AG04450 (cell line): ENCODE measurements around the gene RFPL3. TPM values are rescaled to one million over a fixed set of nuclear protein-coding genes. Genes with fewer than 3 reads are reported as not detected.

Source experiments
- CTCF ChIA-PET: fragments of 300-600, 350-600 bp; formaldehyde crosslinking; extraction: SDS; loops from one replicate; lab custom pipeline; 2022; ENCODE audit warnings: antibody characterized with exemption, inconsistent platforms; lab: Charles Lee
- POLR2A ChIA-PET: fragments of 350-600 bp; formaldehyde crosslinking; extraction: SDS; loops from one replicate; lab custom pipeline; 2021; ENCODE audit warnings: antibody characterized with exemption, inconsistent platforms; lab: Yijun Ruan, JAX
- DNase-seq: peaks from one replicate; pipeline ENCODE4 v3.0.0-alpha.2; 2011; ENCODE audit warnings: low read depth, low spot score
- H3K27ac ChIP-seq: one replicate; pipeline ENCODE4 v1.5.1; 2012; ENCODE audit warnings: low read depth, low read length, control low read depth
- H3K27me3 ChIP-seq: one replicate; pipeline ENCODE4 v1.6.0; 2012; ENCODE audit warnings: low read length; ENCODE audit not compliant: control insufficient read depth, insufficient read depth
- H3K4me3 ChIP-seq: 2 replicates; pipeline ENCODE4 v1.5.1; 2011; ENCODE audit warnings: mild to moderate bottlenecking, low read depth, low read length, control low read depth
- H3K9me3 ChIP-seq: 2 replicates; pipeline ENCODE4 v1.5.1; 2012; ENCODE audit warnings: low read length; ENCODE audit not compliant: control insufficient read depth, insufficient read depth
- polyA plus RNA-seq: library from polyadenylated mRNA; depleted of rRNA; stranded (reverse); fragments of >200 nt; gene quantifications from 2 replicates; pipeline ENCODE4 v1.2.3, GENCODE V29; 2011
- TF ChIP-seq, protein P1 (sequence below): IDR thresholded peaks from 2 replicates; pipeline ENCODE4 v1.5.1; 2011; ENCODE audit warnings: low read depth, low read length, control low read depth, inconsistent platforms

RFPL3 gene
- polyA plus RNA-seq, 1 experiment = not detected

DNA sequence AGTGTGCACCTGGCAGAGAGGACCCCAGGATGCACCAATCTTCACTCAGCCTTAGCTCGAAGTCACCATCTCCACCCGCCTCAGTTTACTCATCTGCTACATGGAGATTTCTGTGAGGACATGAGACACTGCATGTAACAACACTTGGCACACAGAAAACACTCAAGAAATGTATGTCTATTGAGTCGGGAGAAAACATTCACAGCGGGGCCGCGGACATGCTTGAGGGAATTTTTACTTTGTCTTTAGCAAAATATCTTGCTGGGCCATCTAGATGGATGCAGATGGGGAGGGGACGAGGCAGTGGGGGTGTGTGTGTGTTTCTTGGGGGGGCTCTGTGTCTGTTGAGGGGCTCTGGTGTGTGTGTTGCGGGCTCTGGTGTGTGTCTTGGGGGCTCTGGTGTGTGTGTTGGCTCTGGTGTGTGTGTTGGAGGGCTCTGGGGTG, 28.4 kb upstream of the RFPL3 start:
- DNase-seq = no peak
- Histone ChIP-seq H3K27me3 (no peaks in the 10 kb centered on the region), H3K27ac (no peak overlapping the region), H3K4me3 (no peak overlapping the region), H3K9me3 (no peaks in the 10 kb centered on the region)
- TF ChIP-seq, protein P1, sequence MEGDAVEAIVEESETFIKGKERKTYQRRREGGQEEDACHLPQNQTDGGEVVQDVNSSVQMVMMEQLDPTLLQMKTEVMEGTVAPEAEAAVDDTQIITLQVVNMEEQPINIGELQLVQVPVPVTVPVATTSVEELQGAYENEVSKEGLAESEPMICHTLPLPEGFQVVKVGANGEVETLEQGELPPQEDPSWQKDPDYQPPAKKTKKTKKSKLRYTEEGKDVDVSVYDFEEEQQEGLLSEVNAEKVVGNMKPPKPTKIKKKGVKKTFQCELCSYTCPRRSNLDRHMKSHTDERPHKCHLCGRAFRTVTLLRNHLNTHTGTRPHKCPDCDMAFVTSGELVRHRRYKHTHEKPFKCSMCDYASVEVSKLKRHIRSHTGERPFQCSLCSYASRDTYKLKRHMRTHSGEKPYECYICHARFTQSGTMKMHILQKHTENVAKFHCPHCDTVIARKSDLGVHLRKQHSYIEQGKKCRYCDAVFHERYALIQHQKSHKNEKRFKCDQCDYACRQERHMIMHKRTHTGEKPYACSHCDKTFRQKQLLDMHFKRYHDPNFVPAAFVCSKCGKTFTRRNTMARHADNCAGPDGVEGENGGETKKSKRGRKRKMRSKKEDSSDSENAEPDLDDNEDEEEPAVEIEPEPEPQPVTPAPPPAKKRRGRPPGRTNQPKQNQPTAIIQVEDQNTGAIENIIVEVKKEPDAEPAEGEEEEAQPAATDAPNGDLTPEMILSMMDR = no peak
- ChIA-PET POLR2A (no interaction called here), CTCF (no interaction called here)

DNA sequence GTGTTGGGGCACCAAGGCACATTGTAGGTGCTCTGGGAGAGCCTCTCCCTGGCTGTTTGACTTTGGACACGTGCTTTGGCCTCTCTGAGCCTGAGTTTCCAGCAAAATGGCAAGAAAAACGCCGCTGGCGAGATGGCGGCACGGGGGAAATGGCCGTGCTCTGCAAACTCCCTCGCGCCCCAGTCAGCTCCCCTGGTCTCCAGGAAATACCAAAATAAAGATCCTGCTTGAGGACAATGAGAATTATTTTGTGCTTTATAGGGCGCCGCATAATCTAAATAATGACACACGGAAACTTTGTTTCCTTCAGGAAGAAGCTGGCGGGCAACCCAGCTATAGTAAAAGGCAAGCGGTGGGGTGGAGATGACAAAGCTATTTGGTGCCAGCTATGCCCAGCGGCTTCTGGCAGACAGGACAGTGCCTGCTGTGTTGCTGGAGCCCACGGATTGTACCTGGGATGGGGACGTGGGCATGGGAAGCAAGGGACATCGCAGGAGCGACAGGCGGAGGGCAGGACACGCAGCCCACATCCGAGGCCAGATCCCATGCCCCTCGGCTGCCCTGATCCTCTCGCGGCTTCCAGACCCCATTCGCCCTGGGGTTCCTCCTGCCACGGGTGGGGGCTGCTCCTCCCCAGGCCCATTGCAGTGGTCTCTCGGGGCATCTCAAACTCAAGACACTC, 26.3 kb upstream of the RFPL3 start:
- Histone ChIP-seq H3K4me3 (no peak overlapping the region), H3K9me3 (no peaks in the 10 kb centered on the region), H3K27ac (no peak overlapping the region), H3K27me3 (no peaks in the 10 kb centered on the region)
- TF ChIP-seq, protein P1 = no peak
- POLR2A ChIA-PET = no interaction called here
- CTCF ChIA-PET = no interaction called here
- no peak for DNase-seq

DNA sequence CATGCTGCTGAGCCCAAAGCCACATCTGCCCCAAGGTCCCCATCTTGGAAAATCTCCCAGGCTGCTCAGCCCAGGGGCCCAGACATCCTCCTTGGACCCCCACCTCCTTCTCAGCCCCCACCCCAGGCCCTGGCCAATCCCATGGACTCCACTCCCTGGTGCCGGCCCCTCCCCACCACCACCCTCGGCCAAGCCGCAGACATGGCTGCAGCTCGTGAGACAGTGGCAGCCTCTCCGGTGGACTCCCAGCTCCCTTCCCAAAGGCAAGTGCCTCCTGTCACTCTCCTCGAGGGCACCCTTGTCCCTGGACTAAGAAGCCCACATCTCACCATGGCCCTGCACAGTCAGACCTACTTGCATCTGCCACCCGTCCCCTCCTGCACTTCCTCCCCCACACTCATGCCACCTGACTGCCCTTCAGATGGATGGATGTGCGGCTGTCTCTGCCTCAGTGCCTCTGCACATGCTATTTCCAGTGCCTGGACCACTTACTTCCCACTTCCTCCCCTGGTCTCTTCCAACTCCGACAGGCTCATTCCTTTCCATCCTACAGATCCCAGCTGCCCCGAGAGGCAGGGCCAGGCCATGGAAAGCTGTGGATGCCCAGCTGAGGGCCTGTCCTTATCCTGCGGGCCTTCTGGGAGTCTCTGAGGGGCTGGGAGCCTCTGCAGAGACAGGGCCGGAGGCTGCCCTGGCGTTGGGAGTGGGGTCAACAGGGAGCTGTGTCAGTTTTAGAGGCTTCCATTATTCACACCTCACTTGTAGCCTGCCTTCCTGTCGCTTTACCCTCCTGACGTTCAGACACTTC, 25.5 kb upstream of the RFPL3 start:
- DNase-seq = no peak
- POLR2A ChIA-PET = no interaction called here
- CTCF ChIA-PET = no interaction called here

DNA sequence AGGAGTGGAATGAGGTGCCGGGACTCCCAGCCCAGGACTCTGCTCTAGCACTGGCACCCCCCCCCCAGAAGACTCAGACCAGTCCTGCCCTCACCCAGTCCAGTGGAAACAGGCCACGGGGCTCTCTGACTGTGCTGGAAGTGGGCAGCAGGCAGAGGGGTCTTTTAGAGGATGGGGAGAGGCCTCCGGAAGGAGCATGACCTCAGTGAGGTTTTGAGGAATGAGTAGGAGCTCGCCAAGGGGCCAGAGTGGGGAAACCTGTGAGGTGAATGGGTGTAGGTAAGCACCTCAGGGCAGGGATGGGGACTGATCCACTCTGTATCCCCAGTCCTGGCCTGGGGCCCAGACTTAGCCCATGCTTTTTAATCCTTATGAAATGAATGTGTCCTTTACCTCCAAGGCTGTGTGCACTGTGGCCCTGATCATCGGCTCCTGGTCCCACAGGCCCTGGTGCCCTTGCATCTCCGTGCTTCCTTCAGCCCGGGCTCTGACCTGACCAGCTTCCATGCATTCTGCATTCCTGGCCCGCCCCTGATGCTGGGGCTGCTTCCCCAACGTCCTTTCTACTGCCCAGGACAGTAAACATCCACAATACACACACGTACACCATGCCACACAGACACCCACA, 24.4 kb upstream of the RFPL3 start:
- H3K9me3 ChIP-seq = no peaks in the 10 kb centered on the region
- H3K27ac ChIP-seq = no peak overlapping the region
- no peak for DNase-seq
- H3K4me3 ChIP-seq = no peak overlapping the region
- CTCF ChIA-PET = no interaction called here
- POLR2A ChIA-PET = no interaction called here
- TF ChIP-seq, protein P1 = no peak
- no peaks in the 10 kb centered on the region for H3K27me3 ChIP-seq

More for the DNA sequence above, 25.5 kb upstream of the RFPL3 start:
- no peaks in the 10 kb centered on the region for H3K27me3 ChIP-seq
- no peak overlapping the region for H3K4me3 ChIP-seq
- TF ChIP-seq, protein P1 = no peak
- no peaks in the 10 kb centered on the region for H3K9me3 ChIP-seq
- H3K27ac ChIP-seq = no peak overlapping the region
